CD4-positive, alpha-beta T cell treated with Interleukin-6 for 4 hours (primary cell): ENCODE data around the gene HES7.
"Not testable (repeated sequence)": the region's sequence is repeated elsewhere in the genome, so short reads cannot be mapped to it uniquely, and the experiment has no call there.

Source experiments
- DNase-seq: peaks from one replicate; pipeline ENCODE4 v3.0.0-alpha.2; 2020; ENCODE audit warnings: mixed read lengths

HES7 gene

GRCh38 chr17:8123695-8124349 lies at the start of gene HES7:
Gene HES7, minus strand, starts transcription at chr17:8124106. Its CDS starts 22 bp downstream, at chr17:8124084.
- DNase-seq, result no peak

GRCh38 chr17:8173056-8173870 lies 49.4 kb upstream of the HES7 start:
- DNase-seq, result peak; percentile 81

- not testable (repeated sequence) for DNase-seq
Observed at GRCh38 chr17:8170186-8170585, 46.3 kb upstream of the HES7 start.

GRCh38 chr17:8167526-8167925 lies 43.6 kb upstream of the HES7 start:
- no peak for DNase-seq

GRCh38 chr17:8166731-8167130 lies 42.8 kb upstream of the HES7 start:
- no peak for DNase-seq

GRCh38 chr17:8164815-8165131 lies 40.9 kb upstream of the HES7 start:
- DNase-seq, result peak; percentile 45

- DNase-seq, result peak; percentile 85
Observed at GRCh38 chr17:8163978-8164814, 40.3 kb upstream of the HES7 start.

GRCh38 chr17:8162997-8163977 lies 39.4 kb upstream of the HES7 start:
- DNase-seq, result peak; percentile 30

GRCh38 chr17:8162233-8162996 lies 38.5 kb upstream of the HES7 start, which contains the start of gene VAMP2:
Gene VAMP2, minus strand, starts transcription at chr17:8162948. Its CDS starts 69 bp downstream, at chr17:8162879.
- peak; percentile 85 for DNase-seq

- DNase-seq, result peak; percentile 17
Observed at GRCh38 chr17:8161289-8162232, 37.7 kb upstream of the HES7 start.

GRCh38 chr17:8160741-8161221 lies 36.9 kb upstream of the HES7 start:
- DNase-seq, result no peak

GRCh38 chr17:8160224-8160577 lies 36.3 kb upstream of the HES7 start:
- no peak for DNase-seq

- no peak for DNase-seq
Observed at GRCh38 chr17:8159459-8160223, 35.7 kb upstream of the HES7 start.

GRCh38 chr17:8159032-8159400 lies 35.1 kb upstream of the HES7 start:
- DNase-seq, result no peak

GRCh38 chr17:8158267-8159031 lies 34.5 kb upstream of the HES7 start:
- peak; percentile 88 for DNase-seq

GRCh38 chr17:8156246-8156992 lies 32.5 kb upstream of the HES7 start:
- peak; percentile 100 for DNase-seq

GRCh38 chr17:8155996-8156245 lies 32.0 kb upstream of the HES7 start:
- no peak for DNase-seq
